T-helper 2 cell treated with Interferon-gamma antibody and Interleukin-4, amounts not matched to agents 5 μg/mL and 100 μg/mL, for 36 hours (primary cell): Measurements from ENCODE around the gene M6PR.
A peak's percentile ranks its signal among the peaks of the same experiment; 100 is the strongest.

Experiments
- DNase-seq: peaks from one replicate; pipeline ENCODE4 v3.0.0; 2021; ENCODE audit warnings: low spot score
- H3K27ac Mint-ChIP-seq: one replicate; pipeline ENCODE4 v1.8.0; 2021; ENCODE audit warnings: mild to moderate bottlenecking, mixed read lengths
- H3K27me3 Mint-ChIP-seq: one replicate; pipeline ENCODE4 v1.8.0; 2021; ENCODE audit warnings: low read depth, mixed read lengths
- H3K36me3 Mint-ChIP-seq: one replicate; pipeline ENCODE4 v1.8.0; 2021; ENCODE audit warnings: low read depth, mixed read lengths
- H3K4me1 Mint-ChIP-seq: one replicate; pipeline ENCODE4 v1.8.0; 2021; ENCODE audit warnings: low read depth, mixed read lengths
- H3K4me3 Mint-ChIP-seq: one replicate; pipeline ENCODE4 v1.8.0; 2022; ENCODE audit warnings: mild to moderate bottlenecking, moderate library complexity, mixed read lengths
- H3K9me3 Mint-ChIP-seq: one replicate; pipeline ENCODE4 v1.8.0; 2021; ENCODE audit warnings: mixed read lengths

M6PR gene

GRCh38 chr12:8949342-8950220 lies at the start of gene M6PR:
Gene M6PR (minus strand): TSS chr12:8949645. CDS start chr12:8946404, 3,241 bp downstream.
- H3K9me3 Mint-ChIP-seq: peaks cover 13% of the 10 kb centered on the region
- H3K36me3 Mint-ChIP-seq: peaks cover 54% of the 10 kb centered on the region
- peak within 1 kb of the TSS; percentile 89 for H3K27ac Mint-ChIP-seq
- peak within 1 kb of the TSS; percentile 99 for H3K4me3 Mint-ChIP-seq
- H3K4me1 Mint-ChIP-seq: peaks cover 57% of the 10 kb centered on the region
- no peaks in the 10 kb centered on the region for H3K27me3 Mint-ChIP-seq
- DNase-seq: peak; percentile 92

DNA sequence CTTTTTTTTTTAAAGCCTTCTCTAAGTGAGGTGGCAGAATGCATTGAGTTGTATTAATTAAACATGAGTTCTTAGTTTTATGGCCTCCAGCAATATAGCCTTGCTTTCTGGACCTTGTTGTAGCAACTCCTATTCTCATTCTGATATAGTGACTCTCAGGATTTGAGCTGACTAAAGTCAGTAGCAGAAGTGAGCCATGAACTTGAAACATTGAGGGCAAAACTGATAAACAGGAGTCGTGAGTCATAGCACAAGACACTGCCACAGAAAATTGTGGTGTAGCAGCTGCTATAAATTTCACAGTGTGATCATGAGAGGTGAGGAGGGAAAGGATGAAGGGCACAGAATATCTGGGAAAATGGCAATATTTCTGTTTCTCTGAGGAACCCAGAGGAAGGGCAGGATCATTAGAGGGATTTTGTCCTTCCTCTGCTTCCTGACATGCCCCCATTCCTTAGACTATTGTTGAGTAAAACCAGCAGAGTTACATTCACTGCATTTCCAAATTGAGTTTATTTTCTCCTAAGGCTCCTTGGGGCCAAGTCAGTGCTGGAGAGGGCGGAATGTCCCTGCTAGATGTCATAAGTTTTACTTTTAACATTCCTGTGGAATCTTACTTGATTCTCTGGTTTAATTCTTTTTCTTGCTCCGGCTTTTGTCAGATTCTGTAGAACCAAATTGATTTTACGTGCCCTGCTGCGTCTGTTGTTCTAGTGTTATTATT lies 47.4 kb upstream of the M6PR start:
- H3K36me3 Mint-ChIP-seq: no peaks in the 10 kb centered on the region
- H3K4me3 Mint-ChIP-seq: no peak overlapping the region
- H3K9me3 Mint-ChIP-seq: no peaks in the 10 kb centered on the region
- peak; percentile 59 for DNase-seq
- peaks cover 22% of the 10 kb centered on the region for H3K4me1 Mint-ChIP-seq
- no peak overlapping the region for H3K27ac Mint-ChIP-seq
- peaks cover 19% of the 10 kb centered on the region for H3K27me3 Mint-ChIP-seq

DNA sequence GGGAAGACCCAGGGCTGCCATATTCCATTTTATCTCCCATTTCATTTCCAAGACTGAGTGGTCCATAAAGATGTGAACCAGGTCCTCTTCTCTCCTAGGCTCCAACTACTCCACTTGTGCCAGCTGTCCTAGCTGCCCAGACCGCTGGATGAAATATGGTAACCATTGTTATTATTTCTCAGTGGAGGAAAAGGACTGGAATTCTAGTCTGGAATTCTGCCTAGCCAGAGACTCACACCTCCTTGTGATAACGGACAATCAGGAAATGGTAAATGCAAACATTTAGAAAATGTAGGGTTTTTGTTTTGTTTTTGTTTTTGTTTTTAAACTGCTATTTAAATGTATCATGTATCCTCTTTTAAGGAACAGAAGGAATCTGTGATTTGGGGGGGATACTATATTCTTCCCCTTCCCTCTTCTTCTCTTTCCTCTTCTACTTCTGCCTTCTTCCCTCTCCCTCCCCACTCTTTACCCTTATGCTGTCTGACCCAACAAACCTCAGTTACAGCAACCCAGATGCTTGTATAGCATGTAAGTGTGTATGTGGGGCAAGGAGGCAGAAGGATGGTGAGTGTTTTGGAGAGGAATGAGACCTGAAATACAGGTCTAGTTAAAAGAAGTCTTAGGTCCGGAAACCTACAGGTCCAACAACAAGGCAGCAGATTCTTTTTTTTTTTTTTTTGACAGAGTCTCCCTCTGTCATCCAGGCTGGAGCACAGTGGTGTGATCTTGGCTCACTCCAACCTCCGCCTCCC lies 45.8 kb upstream of the M6PR start:
- DNase-seq: no peak
- H3K27ac Mint-ChIP-seq: no peak overlapping the region
- H3K27me3 Mint-ChIP-seq: peaks cover 15% of the 10 kb centered on the region
- no peaks in the 10 kb centered on the region for H3K36me3 Mint-ChIP-seq
- H3K4me1 Mint-ChIP-seq: peaks cover 25% of the 10 kb centered on the region
- no peak overlapping the region for H3K4me3 Mint-ChIP-seq
- no peaks in the 10 kb centered on the region for H3K9me3 Mint-ChIP-seq

GRCh38 chr12:8993827-8994226 lies 44.4 kb upstream of the M6PR start:
- Mint-ChIP-seq H3K36me3 (peaks cover 2% of the 10 kb centered on the region), H3K27me3 (peaks cover 18% of the 10 kb centered on the region), H3K4me3 (no peak overlapping the region), H3K9me3 (no peaks in the 10 kb centered on the region), H3K4me1 (peaks cover 32% of the 10 kb centered on the region), H3K27ac (no peak overlapping the region)
- no peak for DNase-seq

- Mint-ChIP-seq H3K36me3 (peaks cover 3% of the 10 kb centered on the region), H3K4me1 (peaks cover 42% of the 10 kb centered on the region), H3K27ac (no peak overlapping the region), H3K4me3 (peak overlapping the region; percentile 41), H3K27me3 (peaks cover 7% of the 10 kb centered on the region), H3K9me3 (no peaks in the 10 kb centered on the region)
- DNase-seq: no peak
These were observed 42.2 kb upstream of the M6PR start for GRCh38 chr12:8991371-8992345.

DNA sequence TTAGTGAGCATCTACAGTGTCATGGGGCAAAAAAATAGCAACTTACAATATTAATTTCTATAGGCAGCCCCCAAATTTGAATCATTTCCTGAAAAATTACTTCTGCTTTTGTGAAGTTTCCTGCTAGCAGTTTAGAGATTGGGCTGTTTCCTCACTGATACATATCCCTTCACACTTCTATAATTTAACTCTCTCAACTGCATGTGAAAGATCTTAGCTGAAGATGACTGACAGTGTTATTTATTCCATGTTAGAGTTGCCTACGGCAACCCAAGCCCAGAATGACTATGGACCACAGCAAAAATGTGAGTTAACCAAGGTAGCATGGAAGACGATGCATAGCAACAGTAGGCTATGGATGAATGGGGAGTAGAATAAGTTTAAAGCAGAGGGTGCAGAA lies 40.0 kb upstream of the M6PR start, which contains the start of gene KLRG1:
Gene KLRG1, plus strand, starts transcription at position 134 of the 400 bp plus-strand sequence. Its CDS starts 90 bp downstream, at position 224.
- Mint-ChIP-seq H3K27me3 (peaks cover 7% of the 10 kb centered on the region), H3K4me3 (peak within 1 kb of the TSS; percentile 32), H3K36me3 (peaks cover 3% of the 10 kb centered on the region), H3K9me3 (no peaks in the 10 kb centered on the region), H3K4me1 (peaks cover 36% of the 10 kb centered on the region), H3K27ac (peak within 1 kb of the TSS; percentile 4)
- no peak for DNase-seq

- no peak for DNase-seq
- peak overlapping the region; percentile 31 for H3K4me3 Mint-ChIP-seq
- peaks cover 7% of the 10 kb centered on the region for H3K36me3 Mint-ChIP-seq
- peaks cover 7% of the 10 kb centered on the region for H3K27me3 Mint-ChIP-seq
- peak overlapping the region; percentile 19 for H3K27ac Mint-ChIP-seq
- no peaks in the 10 kb centered on the region for H3K9me3 Mint-ChIP-seq
- H3K4me1 Mint-ChIP-seq: peaks cover 36% of the 10 kb centered on the region
These were observed 38.2 kb upstream of the M6PR start for GRCh38 chr12:8987685-8988084.

GRCh38 chr12:8987163-8987562 lies 37.7 kb upstream of the M6PR start:
- Mint-ChIP-seq H3K4me1 (peaks cover 34% of the 10 kb centered on the region), H3K4me3 (peak overlapping the region; percentile 31)

GRCh38 chr12:8985213-8985754 lies 35.8 kb upstream of the M6PR start:
- H3K36me3 Mint-ChIP-seq: peaks cover 7% of the 10 kb centered on the region
- peaks cover 7% of the 10 kb centered on the region for H3K27me3 Mint-ChIP-seq
- no peak for DNase-seq
- H3K4me3 Mint-ChIP-seq: no peak overlapping the region
- no peak overlapping the region for H3K27ac Mint-ChIP-seq
- H3K4me1 Mint-ChIP-seq: peaks cover 29% of the 10 kb centered on the region
- H3K9me3 Mint-ChIP-seq: peaks cover under 1% of the 10 kb centered on the region

More at GRCh38 chr12:8987163-8987562, 37.7 kb upstream of the M6PR start:
- H3K36me3 Mint-ChIP-seq: peaks cover 7% of the 10 kb centered on the region
- H3K27me3 Mint-ChIP-seq: peaks cover 7% of the 10 kb centered on the region
- H3K27ac Mint-ChIP-seq: no peak overlapping the region
- DNase-seq: no peak
- H3K9me3 Mint-ChIP-seq: no peaks in the 10 kb centered on the region

DNA sequence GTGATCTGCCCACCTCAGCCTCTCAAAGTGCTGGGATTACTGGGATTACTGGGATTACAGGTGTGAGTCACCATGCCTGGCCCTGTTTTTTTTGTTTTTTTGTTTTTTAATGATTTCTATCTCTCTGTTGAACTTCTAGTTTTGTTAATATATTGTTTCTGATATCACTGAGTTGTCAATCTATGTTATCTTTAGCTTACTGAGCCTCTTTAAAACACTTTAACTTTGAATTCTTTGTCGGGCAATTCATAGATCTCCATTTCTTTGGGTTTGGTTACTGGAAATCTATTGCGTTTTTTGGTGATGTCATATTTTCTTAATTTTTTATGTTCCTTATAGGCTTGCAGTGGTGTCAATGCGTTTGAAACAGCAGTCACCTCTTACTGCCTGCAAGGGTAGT lies 30.7 kb upstream of the M6PR start:
- Mint-ChIP-seq H3K27ac (no peak overlapping the region), H3K9me3 (peaks cover 14% of the 10 kb centered on the region)

DNA sequence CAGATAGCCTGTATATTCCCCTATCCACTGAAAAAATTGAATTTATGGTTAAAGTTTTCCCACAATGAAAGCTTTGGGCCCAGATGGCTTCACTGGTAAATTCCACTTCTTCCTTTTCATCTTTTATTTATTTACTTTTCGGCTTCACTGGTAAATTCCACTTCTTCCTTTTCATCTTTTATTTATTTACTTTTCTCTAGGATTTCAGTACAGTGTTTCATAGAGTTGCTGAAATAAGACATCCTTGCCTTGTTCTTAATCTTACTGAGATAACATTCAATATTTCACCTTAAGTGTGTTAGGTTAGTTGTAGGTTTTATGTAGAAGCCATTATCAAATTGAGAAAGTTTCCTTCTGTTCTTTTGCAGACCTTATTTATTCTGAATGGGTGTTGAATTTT lies 21.0 kb upstream of the M6PR start:
- H3K27me3 Mint-ChIP-seq: no peaks in the 10 kb centered on the region
- H3K4me1 Mint-ChIP-seq: no peaks in the 10 kb centered on the region
- H3K27ac Mint-ChIP-seq: no peak overlapping the region
- H3K9me3 Mint-ChIP-seq: peaks cover 35% of the 10 kb centered on the region
- no peak overlapping the region for H3K4me3 Mint-ChIP-seq
- no peak for DNase-seq
- peaks cover 11% of the 10 kb centered on the region for H3K36me3 Mint-ChIP-seq

More for the DNA sequence above, 30.7 kb upstream of the M6PR start:
- H3K4me3 Mint-ChIP-seq: no peak overlapping the region
- DNase-seq: no peak
- H3K36me3 Mint-ChIP-seq: peaks cover 10% of the 10 kb centered on the region
- H3K27me3 Mint-ChIP-seq: peaks cover 2% of the 10 kb centered on the region
- H3K4me1 Mint-ChIP-seq: no peaks in the 10 kb centered on the region

DNA sequence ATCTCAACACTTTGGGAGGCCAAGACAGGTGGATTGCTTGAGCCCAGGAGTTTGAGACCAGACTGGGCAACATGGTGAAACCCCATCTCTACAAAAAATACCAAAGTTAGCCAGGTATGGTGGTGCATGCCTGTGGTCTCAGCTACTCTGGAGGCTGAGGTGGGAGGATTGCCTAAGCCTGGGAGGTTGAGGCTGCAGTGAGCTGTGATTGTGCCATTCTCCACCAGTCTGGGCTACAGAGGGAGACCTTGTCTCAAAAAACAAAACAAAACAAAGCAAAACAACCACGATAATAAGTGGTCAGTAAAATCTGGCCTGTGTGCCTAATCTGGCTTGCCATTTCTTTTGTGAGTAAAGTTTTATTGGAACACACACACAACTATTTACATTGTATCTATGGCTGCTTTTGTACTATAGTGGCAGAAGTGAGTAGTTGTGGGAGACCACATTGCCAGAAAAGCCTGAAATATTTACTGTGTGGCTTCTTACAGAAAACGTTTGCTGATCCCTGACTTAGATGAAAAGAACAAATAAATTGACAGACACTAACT lies 20.5 kb upstream of the M6PR start:
- Mint-ChIP-seq H3K27ac (no peak overlapping the region), H3K36me3 (peaks cover 11% of the 10 kb centered on the region), H3K4me1 (no peaks in the 10 kb centered on the region), H3K27me3 (no peaks in the 10 kb centered on the region), H3K4me3 (no peak overlapping the region), H3K9me3 (peaks cover 35% of the 10 kb centered on the region)
- no peak for DNase-seq
